ENCODE results near the gene RTTN. TPM values are rescaled to one million over a fixed set of nuclear protein-coding genes. Genes with fewer than 3 reads are reported as not detected.

RTTN gene
- total RNA-seq, 1 donor from 2014 or later = 10.8 TPM

GRCh38 chr18:70139138-70139537 is 66.3 kb downstream of the RTTN start:
- no peaks in the 10 kb centered on the region for H3K27me3 ChIP-seq (ENCODE audit: low read depth)
- intact Hi-C loops (cut with DNase I) = no loop called here
- no peak for ATAC-seq
- peaks cover 7% of the 10 kb centered on the region for H3K36me3 ChIP-seq
- H3K4me1 ChIP-seq = no peaks in the 10 kb centered on the region
- H3K27ac ChIP-seq = no peak overlapping the region
- no peak for DNase-seq
- no peaks in the 10 kb centered on the region for H3K9me3 ChIP-seq
- TF ChIP-seq, protein P1, sequence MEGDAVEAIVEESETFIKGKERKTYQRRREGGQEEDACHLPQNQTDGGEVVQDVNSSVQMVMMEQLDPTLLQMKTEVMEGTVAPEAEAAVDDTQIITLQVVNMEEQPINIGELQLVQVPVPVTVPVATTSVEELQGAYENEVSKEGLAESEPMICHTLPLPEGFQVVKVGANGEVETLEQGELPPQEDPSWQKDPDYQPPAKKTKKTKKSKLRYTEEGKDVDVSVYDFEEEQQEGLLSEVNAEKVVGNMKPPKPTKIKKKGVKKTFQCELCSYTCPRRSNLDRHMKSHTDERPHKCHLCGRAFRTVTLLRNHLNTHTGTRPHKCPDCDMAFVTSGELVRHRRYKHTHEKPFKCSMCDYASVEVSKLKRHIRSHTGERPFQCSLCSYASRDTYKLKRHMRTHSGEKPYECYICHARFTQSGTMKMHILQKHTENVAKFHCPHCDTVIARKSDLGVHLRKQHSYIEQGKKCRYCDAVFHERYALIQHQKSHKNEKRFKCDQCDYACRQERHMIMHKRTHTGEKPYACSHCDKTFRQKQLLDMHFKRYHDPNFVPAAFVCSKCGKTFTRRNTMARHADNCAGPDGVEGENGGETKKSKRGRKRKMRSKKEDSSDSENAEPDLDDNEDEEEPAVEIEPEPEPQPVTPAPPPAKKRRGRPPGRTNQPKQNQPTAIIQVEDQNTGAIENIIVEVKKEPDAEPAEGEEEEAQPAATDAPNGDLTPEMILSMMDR (IDR thresholded peaks at IDR 0.05) = no peak
- H3K4me3 ChIP-seq = no peak overlapping the region

DNA sequence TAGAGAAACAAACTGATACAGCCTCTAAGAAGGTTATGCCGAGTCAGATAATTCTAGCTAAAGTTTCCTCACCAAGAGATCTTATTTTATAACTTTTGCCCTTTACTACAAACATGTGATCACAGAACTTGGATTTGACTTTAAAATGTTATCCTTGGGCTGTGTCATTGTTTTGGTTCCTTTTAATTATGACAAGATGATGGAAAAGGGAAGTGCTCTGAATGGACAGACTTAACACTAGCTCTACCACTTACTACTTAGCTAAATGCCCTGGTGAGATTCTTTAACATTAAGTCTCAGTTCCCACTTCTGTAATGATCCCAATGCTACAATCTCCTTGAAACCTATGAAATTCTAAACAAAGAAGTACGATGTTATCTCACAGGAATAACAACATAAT is 69.9 kb downstream of the RTTN start:
- Histone ChIP-seq H3K27me3 (ENCODE audit: low read depth) (no peaks in the 10 kb centered on the region), H3K36me3 (peaks cover 15% of the 10 kb centered on the region), H3K4me3 (no peak overlapping the region), H3K4me1 (no peaks in the 10 kb centered on the region), H3K27ac (no peak overlapping the region), H3K9me3 (no peaks in the 10 kb centered on the region)
- no peak for ATAC-seq
- DNase-seq = no peak
- intact Hi-C loops (cut with DNase I) = no loop called here
- TF ChIP-seq, protein P1 (IDR thresholded peaks at IDR 0.05) = no peak

DNA sequence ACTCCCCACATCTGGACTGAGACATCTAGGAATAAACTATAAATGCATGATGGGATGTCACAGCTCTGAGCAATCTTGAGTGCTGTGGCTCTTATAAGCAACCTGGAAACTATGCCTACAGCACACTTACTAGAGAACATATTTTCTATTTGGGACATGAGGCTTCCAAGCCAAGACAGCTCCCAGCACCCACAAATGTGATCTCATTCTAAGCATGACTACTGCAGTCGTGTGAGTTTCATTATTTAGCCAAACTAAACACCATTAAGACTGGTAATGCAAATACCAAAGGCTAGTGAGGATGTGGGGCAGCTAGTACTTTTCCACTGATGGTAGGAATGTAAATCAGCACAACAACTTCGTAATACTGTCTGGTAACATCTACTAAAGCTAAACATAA is 72.5 kb downstream of the RTTN start:
- H3K27ac ChIP-seq = no peak overlapping the region
- no peaks in the 10 kb centered on the region for H3K4me1 ChIP-seq
- no peak for DNase-seq
- H3K4me3 ChIP-seq = no peak overlapping the region
- TF ChIP-seq, protein P1 (IDR thresholded peaks at IDR 0.05) = no peak
- H3K36me3 ChIP-seq = peaks cover 15% of the 10 kb centered on the region
- ATAC-seq = peak; percentile 69 to 91
- no peaks in the 10 kb centered on the region for H3K9me3 ChIP-seq
- no peaks in the 10 kb centered on the region for H3K27me3 ChIP-seq (ENCODE audit: low read depth)
- intact Hi-C loops (cut with DNase I) = no loop called here

- intact Hi-C loops (cut with DNase I) = no loop called here
- H3K27ac ChIP-seq = no peak overlapping the region
Observed at GRCh38 chr18:70128271-70128670, 77.2 kb downstream of the RTTN start.

DNA sequence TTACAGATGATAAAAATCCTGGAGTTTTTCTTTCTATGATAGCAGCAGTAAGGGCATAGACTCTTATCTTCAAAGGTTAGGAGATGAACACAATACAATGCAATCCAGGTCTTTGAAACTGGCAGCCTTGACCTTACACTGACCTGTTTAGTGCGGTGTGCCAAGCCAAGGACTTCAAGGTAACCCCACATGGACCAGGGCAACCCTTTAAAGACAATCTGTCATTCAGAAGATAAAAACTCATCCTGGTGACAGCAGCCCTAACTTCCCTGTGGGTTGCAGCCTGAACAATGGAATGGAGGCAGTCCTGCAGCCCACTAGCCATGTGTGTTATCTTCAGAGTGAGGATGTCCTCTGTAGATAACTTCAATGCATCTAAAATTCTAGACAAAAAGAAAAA is 78.1 kb downstream of the RTTN start:
- Histone ChIP-seq H3K36me3 (peaks cover 15% of the 10 kb centered on the region), H3K27ac (no peak overlapping the region), H3K27me3 (ENCODE audit: low read depth) (no peaks in the 10 kb centered on the region), H3K4me1 (no peaks in the 10 kb centered on the region), H3K4me3 (no peak overlapping the region), H3K9me3 (no peaks in the 10 kb centered on the region)
- TF ChIP-seq, protein P1 (IDR thresholded peaks at IDR 0.05) = no peak
- intact Hi-C loops (cut with DNase I) = no loop called here
- ATAC-seq (no peak), DNase-seq (no peak)

More at GRCh38 chr18:70128271-70128670, 77.2 kb downstream of the RTTN start:
- TF ChIP-seq, protein P1 (IDR thresholded peaks at IDR 0.05) = no peak
- no peak for DNase-seq
- H3K4me1 ChIP-seq = no peaks in the 10 kb centered on the region
- H3K9me3 ChIP-seq = no peaks in the 10 kb centered on the region
- no peak overlapping the region for H3K4me3 ChIP-seq
- H3K36me3 ChIP-seq = peaks cover 15% of the 10 kb centered on the region
- no peaks in the 10 kb centered on the region for H3K27me3 ChIP-seq (ENCODE audit: low read depth)
- no peak for ATAC-seq

DNA sequence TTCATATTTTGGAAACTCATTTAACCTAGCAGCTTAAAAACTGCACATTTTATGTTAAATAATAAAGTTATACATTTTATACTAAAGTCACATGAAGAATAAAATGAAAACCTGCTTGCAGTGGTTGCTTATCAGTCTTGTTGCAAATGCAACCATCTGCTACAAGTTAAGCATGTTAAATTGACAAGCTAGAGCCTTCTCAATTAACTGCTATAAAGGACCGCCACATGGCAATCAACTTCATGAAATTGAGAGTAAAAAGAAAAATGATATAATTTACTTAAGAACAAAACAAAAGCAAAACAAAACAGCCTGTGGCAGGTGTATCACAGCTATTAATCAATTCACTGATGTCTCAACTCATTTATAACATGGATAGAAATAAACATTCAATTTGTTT is 78.7 kb downstream of the RTTN start:
- Histone ChIP-seq H3K27ac (no peak overlapping the region), H3K36me3 (peaks cover 15% of the 10 kb centered on the region), H3K9me3 (no peaks in the 10 kb centered on the region), H3K27me3 (ENCODE audit: low read depth) (no peaks in the 10 kb centered on the region), H3K4me1 (no peaks in the 10 kb centered on the region), H3K4me3 (no peak overlapping the region)
- intact Hi-C loops (cut with DNase I) = no loop called here
- TF ChIP-seq, protein P1 (IDR thresholded peaks at IDR 0.05) = no peak
- DNase-seq = no peak
- no peak for ATAC-seq
